WTC11 (cell line): Measurements from ENCODE around the gene LDAF1. TPM values are rescaled to one million over a fixed set of nuclear protein-coding genes. Genes with fewer than 3 reads are reported as not detected.

Experiments
- total RNA-seq: library from RNA; stranded (reverse); gene quantifications from 3 replicates; pipeline ENCODE4 v1.2.3, GENCODE V29; 2021

The LDAF1 gene
- total RNA-seq, 1 experiment from 2014 or later: 42.8 TPM

Other genes starting within 250 kb of the LDAF1 start
- gene DNAH3, start 7.8 kb upstream of the LDAF1 start, total RNA-seq: 0.57 to 1.2 TPM (median 1.1 TPM) in 3 replicates
- gene ZP2, start 52.9 kb downstream of the LDAF1 start, total RNA-seq: 0.07 TPM in 1 of 3 replicates, not detected in the others
- 0.05 to 0.09 TPM (median 0.07 TPM) in 3 replicates for gene ANKS4B, start 75.0 kb downstream of the LDAF1 start, total RNA-seq
- gene CRYM, start 119.6 kb downstream of the LDAF1 start, total RNA-seq: 12.7 to 14.9 TPM (median 12.9 TPM) in 3 replicates